GM04504 (cell line): ENCODE results near the gene SNX2.

Experiments
- DNase-seq: peaks from one replicate; pipeline ENCODE4 v3.0.0-alpha.2; 2012; ENCODE audit warnings: low read depth

The SNX2 gene

GRCh38 chr5:122772446-122772845, 2.4 kb upstream of the SNX2 start:
- DNase-seq, result peak; percentile 3

GRCh38 chr5:122773619-122774018, 1.3 kb upstream of the SNX2 start:
- DNase-seq, result no peak

- DNase-seq, result no peak
Measured at GRCh38 chr5:122774519-122774860, 390 bp upstream of the SNX2 start.

GRCh38 chr5:122775550-122776542, 966 bp downstream of the SNX2 start:
- peak; percentile 3 for DNase-seq

- DNase-seq, result no peak
Measured at GRCh38 chr5:122778157-122778556, 3.3 kb downstream of the SNX2 start.

GRCh38 chr5:122779451-122779850, 4.6 kb downstream of the SNX2 start:
- no peak for DNase-seq

- DNase-seq, result no peak
Measured at GRCh38 chr5:122780296-122780695, 5.4 kb downstream of the SNX2 start.

GRCh38 chr5:122781465-122781864, 6.6 kb downstream of the SNX2 start:
- DNase-seq, result no peak

- no peak for DNase-seq
Measured at GRCh38 chr5:122785294-122785693, 10.4 kb downstream of the SNX2 start.

- DNase-seq, result no peak
Measured at GRCh38 chr5:122788371-122788770, 13.5 kb downstream of the SNX2 start.

GRCh38 chr5:122788996-122789395, 14.1 kb downstream of the SNX2 start:
- DNase-seq, result no peak

- no peak for DNase-seq
Measured at GRCh38 chr5:122789461-122790171, 14.7 kb downstream of the SNX2 start.

- no peak for DNase-seq
Measured at GRCh38 chr5:122790354-122791103, 15.6 kb downstream of the SNX2 start.

GRCh38 chr5:122805481-122805880, 30.6 kb downstream of the SNX2 start:
- DNase-seq, result peak; percentile 5

GRCh38 chr5:122810405-122810804, 35.5 kb downstream of the SNX2 start:
- no peak for DNase-seq

GRCh38 chr5:122815218-122815767, 40.4 kb downstream of the SNX2 start:
- no peak for DNase-seq

- DNase-seq, result no peak
Measured at GRCh38 chr5:122816756-122817155, 41.9 kb downstream of the SNX2 start.

GRCh38 chr5:122831984-122832383, 57.1 kb downstream of the SNX2 start:
- DNase-seq, result no peak

- no peak for DNase-seq
Measured at GRCh38 chr5:122835681-122836080, 60.8 kb downstream of the SNX2 start.

- no peak for DNase-seq
Measured at GRCh38 chr5:122836947-122837346, 62.1 kb downstream of the SNX2 start.

- DNase-seq, result no peak
Measured at GRCh38 chr5:122839731-122840130, 64.9 kb downstream of the SNX2 start.

- DNase-seq, result no peak
Measured at GRCh38 chr5:122842016-122842580, 67.2 kb downstream of the SNX2 start.
